Neural progenitor cell (in vitro differentiated cells): ENCODE measurements around the gene TMEM178B.

ENCODE experiments used
- CTCF ChIP-seq: fragments of 200-600 bp; sonication (generic); IDR thresholded peaks from 2 replicates; pipeline ENCODE4 v1.5.1; 2017; ENCODE audit warnings: antibody characterized with exemption, mild to moderate bottlenecking
- EZH2 ChIP-seq: fragments of 200-600 bp; sonication (generic); IDR thresholded peaks from 2 replicates; pipeline ENCODE4 v1.6.1; 2017; ENCODE audit warnings: antibody characterized with exemption, mild to moderate bottlenecking, moderate library complexity

GRCh38 chr7:141421306-141421705, 347.4 kb downstream of the TMEM178B start:
- TF ChIP-seq CTCF (no peak), EZH2 (no peak)
